Right renal pelvis (tissue), 4 donors: ENCODE data around the gene ZNF212. TPM values are rescaled to one million over a fixed set of nuclear protein-coding genes. Genes with fewer than 3 reads are reported as not detected.

Experiments
- DNase-seq, 4 donors: peaks; one replicate each; pipeline ENCODE4 v3.0.0-alpha.2; 2013; ENCODE audit warnings: low read depth in 4 of 4, low spot score in 3 of 4, missing footprints in 1 of 4
- polyA plus RNA-seq, 4 donors: library from polyadenylated mRNA; unstranded; fragments of 120-200 nt; gene quantifications; one replicate each; pipeline ENCODE4 v1.2.1, GENCODE V29; 2013; ENCODE audit not compliant: insufficient read length in 4 of 4

ZNF212 gene
- 10 to 100 TPM; 16.5 to 18.4 (median 18.0) TPM for polyA plus RNA-seq

DNA sequence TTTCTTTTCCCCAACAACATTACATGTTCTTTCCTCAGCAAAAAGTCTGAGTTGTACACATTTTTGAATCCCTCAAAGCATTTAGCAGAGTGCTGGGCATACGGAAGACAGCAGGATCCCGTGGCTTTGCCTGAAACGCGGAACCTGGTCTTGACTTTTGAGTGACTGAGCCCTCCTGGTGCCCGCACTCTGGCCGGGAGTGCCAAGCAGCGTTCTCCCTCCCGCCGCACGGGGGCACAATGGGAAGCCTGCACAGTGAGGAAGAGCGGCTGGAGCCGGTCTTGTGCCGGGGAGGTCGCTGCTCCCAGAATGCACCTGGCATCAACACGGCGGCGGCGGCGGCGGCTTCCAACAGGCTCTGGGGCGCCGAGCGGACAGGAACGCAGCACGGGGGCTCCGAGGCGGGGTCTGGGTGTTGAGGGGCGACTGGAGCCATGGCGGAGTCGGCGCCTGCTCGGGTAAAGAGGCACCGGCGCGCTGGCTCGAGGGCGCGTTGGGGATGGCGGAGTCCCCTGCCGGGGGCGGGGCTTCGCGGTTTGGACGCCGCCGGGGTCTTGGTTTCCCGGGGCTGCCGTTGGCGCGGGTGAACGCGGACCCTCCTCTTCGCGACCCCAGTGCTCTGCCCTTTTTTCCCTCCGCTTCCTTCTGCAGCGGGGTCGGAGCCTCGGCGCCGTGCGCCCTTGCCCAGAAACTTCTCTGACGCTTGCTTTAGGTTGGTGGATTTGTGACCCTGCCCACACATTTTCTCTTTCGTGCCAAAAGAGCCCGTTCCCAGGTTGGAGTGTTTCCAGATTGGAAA, at the start of gene ZNF212:
ZNF212 (plus strand) TSS at position 307 of the 799 bp plus-strand sequence; CDS start at position 435, 128 bp downstream.
- peak; percentile 70 to 80 (median 74) for DNase-seq

DNA sequence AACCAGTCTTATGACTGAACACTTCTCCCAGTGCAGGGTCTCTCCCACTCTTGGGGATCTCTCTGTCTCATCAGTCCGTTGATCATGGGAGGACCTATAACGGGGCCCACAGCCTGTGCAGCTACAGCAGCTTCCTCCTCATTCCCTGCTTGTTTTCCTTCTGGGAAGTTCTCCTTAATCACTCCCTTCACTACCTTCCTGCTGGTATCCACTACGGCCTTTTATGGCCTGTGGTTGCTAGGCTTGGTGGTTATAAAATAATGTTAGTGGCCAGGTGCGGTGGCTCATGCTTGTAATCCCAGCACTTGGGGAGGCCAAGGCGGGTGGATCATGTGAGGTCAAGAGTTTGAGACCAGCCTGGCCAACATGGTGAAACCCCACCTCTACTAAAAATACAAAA, 47.6 kb upstream of the ZNF212 start:
- no peak for DNase-seq

DNA sequence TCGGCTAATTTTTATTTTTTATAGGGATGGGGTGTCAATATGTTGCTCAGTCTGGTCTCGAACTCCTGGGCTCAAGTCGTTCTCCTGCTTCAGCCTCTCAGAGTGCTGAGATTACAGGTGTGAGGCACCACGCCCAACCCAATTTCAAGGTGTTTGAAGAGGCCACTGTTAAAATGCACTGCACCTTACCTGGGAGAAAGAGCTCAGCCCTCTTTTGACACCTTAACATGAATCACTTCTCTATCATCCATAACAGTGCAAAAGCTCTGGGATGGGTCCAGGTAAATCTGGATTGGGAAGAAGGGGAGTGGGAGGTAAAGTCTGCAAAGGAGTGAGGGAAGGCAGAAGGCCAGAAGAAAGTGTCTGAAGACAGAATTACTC, 44.7 kb upstream of the ZNF212 start:
- no peak for DNase-seq

DNA sequence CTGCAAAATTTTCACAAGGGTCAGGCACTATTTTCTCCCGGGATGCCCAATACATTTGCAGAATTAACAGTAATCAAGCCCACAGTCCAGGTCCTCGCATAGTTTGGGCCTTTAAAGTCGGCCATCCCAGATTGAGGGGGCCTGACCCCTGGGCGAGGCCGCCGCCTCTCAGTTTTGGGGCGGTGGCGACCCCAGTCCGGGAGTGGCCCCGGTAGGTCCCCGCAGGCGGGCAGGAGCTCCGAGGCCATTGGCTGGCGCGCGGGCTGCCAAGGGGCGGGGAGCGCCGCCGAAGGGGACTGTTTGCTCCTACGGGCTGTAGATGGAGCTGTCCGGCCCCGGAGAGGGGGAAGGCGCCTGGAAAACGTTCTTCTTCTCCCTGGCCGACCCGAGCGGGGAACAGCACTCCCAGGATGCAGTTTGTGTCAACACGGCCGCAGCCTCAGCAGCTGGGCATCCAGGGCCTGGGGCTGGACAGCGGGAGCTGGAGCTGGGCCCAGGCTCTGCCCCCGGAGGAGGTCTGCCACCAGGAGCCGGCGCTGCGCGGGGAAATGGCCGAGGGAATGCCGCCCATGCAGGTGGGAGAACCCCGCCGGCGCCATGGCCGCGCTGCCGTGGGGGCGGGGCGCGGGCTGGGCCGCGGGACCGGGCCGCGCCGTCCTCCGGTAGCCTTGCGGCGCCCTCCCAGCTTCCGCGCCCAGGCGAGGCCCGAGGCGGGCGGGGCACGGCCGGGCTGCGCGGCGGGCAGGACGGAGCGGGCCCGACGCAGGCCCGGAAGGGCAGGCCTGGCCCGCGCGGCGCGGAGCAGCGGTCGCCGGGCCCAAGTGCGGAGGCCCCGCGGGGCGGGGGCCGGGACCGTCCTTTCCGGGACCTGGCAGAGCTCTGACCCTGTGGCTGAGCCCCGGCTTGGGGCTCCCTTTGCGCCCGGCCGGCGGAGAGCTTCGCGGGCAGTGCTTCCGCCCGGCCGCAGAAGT, 44.0 kb upstream of the ZNF212 start, which contains the start of gene ZNF282:
ZNF282 (plus strand) TSS at position 367 of the 971 bp plus-strand sequence; CDS start at position 411, 44 bp downstream.
- DNase-seq: peak; percentile 74 to 83 (median 78)

DNA sequence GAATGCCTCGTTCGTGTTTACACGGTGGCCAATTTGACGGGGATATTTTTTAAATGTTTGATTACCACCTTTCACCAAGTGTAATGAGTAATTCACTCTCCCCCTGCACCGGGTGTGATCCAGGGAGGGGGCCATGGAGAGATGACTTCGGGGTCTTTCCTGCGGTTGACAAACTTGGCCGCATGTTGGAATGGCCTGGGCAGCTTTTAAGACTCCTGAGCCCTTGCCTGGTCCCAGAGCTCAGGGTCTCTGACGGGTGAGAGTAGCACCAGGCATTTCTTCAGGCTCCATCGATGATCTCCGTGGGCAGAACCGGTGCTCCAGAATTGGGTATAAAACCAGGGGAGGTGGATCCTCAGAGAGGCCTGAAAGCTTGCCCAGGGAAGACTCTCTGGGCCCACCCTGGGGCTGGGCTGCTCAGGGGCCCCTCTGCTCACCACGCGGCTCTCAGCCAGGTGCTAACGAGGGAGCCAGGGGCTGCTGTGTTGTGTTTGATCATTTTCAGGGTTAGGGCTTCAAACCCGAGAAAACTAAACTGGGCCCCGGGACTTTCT, 43.2 kb upstream of the ZNF212 start:
- DNase-seq: no peak

DNA sequence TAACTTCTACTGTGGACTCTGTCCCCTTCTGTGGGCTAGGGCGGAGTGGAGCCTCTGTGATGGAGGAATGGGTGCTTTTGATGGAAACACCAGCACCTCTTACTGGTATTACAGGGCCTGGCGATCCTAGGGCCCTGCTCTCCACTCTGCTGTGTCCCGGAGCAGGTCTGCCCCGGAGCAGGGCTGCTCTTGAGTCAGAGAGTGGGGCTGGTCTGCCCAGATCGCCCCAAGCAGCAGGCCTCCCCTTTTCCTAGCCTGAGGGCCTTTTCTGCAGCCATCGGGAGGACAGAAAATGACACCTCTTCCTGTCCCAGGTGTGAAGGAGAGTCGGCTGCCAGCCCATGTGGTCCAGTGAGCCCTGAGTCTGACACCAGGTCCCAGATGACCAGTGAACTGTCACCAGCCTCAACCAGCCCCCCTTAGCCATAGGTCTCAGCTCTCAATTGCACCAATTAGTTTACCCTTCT, 42.7 kb upstream of the ZNF212 start:
- DNase-seq: no peak

DNA sequence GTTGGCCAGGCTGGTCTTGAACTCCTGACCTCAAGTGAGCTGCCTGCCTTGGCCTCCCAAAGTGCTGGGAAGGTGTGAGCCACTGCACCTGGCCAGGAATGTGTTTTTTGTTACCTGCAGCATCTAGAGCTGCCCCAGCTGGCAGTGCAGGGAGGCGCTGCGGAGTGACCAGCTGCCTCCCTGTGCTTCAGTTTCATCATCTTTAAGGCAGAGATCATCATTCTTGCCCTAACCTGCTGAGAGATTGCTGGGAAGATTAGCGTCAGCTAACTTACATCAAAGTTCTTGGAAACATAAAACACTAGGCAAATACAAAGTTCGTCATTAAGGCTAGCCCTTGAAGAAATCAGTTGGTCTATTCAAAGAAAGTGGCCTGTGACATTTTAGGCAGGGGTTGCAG, 41.8 kb upstream of the ZNF212 start:
- no peak for DNase-seq

DNA sequence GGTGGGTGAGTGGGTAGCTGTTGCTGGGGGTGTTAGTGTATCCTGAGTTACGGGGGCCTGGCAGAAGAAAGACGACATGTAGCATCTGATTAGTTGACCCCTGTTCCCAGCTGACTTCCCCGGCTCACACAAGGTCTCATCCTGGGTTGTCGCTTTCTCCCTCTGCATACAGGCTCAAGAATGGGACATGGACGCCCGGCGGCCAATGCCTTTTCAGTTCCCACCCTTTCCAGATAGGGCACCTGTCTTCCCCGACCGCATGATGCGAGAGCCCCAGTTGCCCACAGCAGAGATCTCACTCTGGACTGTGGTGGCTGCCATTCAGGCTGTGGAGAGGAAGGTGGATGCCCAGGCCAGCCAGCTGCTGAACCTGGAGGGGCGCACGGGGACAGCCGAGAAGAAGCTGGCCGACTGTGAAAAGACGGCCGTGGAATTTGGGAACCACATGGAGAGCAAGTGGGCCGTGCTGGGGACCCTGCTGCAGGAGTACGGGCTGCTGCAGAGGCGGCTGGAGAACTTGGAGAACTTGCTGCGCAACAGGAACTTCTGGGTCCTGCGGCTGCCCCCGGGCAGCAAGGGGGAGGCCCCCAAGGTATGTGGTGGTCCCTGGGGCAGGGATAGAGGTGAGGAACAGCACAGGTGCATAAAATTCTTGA, 41.2 kb upstream of the ZNF212 start:
- DNase-seq: no peak

DNA sequence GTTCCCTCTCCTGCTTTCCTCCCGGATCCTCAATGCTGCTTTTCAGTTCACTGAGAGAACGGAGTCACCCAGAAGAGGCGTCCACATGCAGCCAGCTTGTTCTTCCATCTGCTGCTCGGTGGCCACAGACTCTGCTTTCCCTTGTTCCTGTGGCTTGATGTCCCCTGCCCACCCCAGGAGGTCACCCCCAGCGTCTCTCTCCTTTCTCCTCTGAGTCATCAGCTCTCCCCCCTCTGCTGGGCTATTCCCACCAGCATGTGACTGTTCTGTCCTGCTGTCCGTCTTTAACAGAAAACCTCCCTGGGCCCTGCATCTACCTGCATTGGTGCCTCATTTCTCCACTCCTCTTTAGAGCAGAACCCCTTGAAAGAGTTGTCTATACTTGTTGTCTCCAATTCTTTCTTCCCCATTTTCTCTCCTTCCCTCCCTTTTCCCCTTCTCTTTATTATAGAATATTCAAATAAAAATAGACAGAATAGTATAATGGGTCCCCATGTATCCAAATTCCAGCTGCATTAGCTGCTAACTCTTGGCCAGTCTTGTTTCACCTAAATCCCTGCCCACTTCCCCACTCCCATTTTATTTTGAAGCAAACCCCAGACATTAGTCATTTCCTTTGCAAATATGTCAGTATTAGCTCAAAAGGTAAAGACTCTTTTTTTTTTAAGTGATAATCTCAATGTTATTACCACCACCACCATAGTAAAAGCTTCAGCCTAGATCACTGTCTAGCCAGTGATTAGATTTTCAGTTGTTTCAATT, 40.0 kb upstream of the ZNF212 start:
- DNase-seq: no peak

DNA sequence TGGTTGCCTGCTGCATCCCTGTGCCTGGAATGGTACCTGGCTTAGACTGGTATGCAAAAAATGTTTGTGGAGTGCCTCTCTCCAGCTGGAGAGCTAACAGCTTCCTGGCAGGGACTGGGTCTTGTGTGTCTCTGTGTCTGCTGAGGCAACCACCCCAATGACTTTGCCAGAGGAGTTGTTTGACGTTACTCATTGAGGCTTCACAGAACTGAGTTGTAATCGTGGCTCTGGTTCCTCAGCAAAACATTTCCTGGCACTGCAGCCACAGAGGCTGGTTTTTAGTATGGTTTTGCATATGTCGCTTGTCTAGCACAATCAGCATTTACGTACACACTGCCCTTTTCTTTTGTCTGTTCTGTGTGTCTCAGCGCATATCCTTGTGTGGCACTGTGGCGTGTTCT, 36.6 kb upstream of the ZNF212 start:
- no peak for DNase-seq

DNA sequence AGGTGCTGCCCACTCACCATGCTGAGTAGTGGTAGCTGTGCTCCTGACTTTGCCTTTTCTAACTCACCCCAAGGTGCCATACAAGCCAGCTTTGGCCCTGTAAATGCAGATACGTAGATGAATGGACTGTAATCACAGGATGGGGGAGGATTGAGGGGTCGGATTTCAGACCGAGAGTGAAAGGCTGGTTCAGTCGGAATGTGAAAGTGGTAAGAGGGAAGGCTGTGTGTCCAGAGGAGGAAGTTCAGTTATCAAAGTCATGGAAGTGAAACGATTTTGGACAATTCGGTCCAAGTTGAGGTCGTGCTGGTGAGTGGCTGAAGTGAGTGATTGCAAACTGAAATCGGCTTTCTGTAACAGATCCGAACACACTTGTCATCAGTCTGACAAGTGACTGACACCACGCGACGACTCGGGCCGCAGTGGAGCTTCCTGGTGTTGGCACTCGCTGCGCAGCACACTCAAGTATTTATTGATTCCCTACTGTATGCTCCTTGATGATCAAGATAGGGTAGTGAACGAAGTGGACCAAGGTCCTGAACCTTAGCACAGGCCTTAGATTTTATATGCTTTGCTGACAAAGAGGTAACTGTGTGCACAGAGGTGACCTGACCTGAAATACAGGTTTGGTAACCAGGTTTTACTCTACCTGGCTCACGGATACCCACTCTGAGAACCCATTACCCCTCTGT, 33.6 kb upstream of the ZNF212 start:
- DNase-seq: no peak

DNA sequence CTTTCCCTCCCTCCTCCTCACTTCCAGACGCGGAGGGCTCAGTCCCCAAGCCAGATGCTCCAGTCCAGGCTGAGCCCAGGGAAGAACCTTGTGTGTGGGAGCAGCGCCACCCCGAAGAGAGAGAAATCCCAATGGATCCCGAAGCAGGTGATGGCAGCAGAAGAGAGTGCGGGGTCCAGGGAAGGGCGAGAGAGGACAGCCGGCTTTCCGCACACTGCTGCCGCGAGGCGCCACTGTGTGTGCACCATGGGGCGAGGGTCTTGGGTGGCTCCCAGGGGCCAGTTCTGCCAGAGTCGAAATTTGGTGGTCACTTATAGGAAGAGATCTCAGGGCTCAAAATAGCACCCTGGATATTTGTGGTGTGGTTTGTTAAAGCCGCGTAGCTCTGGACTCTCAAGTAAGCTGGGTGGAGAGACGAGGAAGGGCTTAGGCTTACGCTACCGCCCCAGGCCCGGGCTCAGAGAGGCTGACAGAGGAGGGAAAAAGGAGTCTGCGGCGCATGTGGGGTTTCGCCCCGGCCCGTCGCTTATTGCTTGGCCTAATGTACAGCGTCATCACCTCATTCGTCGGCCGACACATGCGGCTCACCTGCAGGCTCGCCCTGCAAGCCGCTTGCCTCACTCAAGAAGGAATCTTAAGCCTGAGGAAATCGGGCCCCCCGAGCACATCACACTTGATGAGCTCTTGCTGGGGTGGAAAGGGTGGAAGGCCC, 32.0 kb upstream of the ZNF212 start:
- no peak for DNase-seq

DNA sequence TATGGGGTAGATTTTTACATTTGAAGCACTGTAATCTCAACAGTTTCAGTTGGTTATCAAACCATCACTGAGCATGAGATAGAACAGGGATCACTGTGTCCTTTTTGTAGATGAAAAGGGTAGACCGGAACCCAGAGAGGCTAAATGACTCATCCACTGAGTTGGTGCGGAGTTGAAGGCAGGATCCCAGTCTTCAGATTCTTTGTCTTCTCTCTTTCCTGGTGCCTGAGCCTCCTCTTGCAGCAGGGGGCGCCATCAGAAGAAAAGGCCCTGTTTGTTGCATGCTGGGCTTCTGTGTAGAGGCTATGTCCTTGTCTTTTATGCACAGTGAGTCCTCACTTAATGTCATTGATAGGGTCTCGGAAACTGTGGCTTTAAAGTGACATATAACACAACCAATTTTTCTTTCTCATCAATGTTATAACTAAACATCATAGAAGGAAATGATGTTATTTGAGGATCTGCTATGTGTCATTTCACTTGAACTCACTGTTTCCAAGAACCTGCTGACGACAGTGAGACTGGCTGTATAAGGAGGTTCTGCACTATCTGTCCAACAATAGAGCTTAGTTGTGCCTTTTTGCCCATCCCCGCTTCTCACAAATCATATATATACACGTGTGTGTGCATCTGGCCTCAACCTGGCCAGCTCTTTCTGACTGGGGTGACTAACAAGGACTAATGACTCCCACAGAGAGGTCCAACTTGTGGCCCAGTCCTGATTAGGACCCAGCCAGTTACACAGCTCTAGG, 29.8 kb upstream of the ZNF212 start:
- DNase-seq: no peak

DNA sequence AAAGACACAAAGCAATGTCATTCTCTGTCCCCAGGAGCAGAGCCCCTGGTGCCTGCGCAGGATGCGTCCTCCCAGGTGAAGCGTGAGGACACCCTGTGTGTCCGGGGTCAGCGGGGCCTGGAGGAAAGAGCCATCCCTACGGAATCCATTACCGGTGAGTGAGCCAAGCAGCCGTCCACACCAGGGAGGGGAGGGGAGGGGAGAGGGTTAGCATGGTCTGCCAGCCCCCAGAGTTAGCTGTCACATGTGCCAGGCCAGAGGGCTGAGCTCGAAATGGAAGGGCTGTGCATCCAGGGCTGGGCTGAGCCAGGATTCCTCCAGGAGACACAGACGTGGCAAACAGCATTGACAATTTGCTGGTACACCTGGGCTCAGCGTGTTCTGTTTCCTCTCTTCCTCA, 28.9 kb upstream of the ZNF212 start:
- DNase-seq: no peak

DNA sequence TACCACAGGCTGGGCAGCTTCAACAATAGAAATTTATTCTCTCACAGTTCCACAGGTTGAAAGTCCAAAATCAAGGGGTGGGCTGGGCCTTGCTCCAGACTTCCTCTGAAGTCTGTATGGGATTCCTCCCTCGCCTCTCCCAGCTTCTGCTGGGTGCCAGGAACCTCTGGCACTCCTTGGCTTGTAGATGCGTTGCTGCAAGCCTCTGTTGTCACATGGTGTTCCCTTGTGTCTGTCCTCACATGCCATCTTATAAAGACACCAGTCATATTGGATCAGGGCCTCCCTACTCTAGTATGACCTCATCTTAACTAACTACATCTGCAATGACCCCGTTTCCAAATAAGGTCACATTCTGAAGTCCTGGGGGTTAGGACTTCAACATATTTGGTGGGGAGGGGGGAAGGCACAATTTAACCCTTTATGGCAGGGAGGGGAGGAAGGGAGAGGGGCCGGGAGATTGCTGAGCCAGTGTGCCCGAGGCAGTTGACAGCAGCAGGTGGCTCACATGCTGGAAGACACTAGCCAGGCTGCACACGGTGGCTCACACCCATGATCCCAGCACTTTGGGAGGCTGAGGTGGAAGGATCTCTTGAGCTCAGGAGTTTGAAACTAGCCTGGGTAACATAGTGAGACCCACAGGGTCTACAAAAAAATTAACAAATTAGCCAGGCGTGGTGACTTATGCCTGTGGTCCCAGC, 25.3 kb upstream of the ZNF212 start:
- DNase-seq: no peak

DNA sequence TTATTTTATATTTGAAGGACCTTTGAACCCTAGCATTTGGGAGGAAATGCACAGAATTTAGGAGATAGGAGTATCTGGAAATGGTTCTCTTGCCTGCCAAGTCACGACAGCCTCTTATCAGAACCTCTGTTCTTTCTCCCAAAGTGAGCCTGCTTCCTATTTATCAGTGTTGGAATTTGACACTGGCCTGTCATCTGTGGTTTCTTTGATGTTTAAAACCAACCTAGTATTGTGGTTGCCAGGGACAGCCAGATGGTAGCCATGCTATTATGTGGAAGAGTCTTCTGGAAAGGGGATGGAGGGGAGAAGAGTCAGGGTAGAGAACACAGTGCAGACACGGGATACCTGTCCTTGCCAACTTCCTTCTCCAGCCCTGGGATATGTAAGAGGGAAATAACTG, 23.0 kb upstream of the ZNF212 start:
- no peak for DNase-seq

DNA sequence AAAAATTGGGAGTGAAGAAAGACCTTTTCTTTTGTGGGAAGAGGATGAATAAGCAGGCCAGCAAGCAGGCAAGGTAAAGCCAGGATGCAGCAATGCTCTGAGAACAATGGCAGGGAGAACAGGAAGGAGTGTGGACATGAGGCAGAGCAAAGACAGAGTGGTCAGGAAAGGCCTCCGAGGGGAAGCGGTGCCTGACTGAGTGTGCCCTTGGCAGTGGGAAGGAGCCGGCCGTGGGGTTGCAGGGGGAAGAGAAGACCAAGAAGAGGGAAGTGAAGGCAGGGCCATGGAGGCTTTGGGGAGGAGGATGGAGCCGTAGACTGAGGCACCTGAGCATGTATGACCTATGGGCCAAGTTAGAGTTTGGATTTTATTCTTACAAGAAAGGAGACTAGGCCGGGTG, 21.9 kb upstream of the ZNF212 start:
- no peak for DNase-seq
